ENCODE measurements around the gene RNF222.

- no peak for TF ChIP-seq EZH2 (IDR thresholded peaks at IDR 0.05)
- no peak for TF ChIP-seq FOXP2 (optimal IDR thresholded peaks at IDR 0.05; ENCODE audit: control extremely low read depth, extremely low read length, insufficient read depth)
Observed at GRCh38 chr17:8444494-8444893, 46.9 kb upstream of the RNF222 start.
